GM13976 (cell line): ENCODE measurements around the gene HOXD13.

Source experiments
- DNase-seq: peaks from one replicate; pipeline ENCODE4 v3.0.0; 2012; ENCODE audit warnings: low spot score
- CTCF ChIP-seq: IDR thresholded peaks from 2 replicates; pipeline ENCODE4 v1.5.1; 2012; ENCODE audit warnings: borderline replicate concordance, mild to moderate bottlenecking; ENCODE audit not compliant: insufficient read depth; ENCODE audit errors: extremely low read depth, missing control alignments, control extremely low read depth
- in situ Hi-C: fragments of 300-500 bp; cut with MboI; formaldehyde crosslinking; loops from one replicate; pipeline ENCODE4 v1.12.0; 2022; ENCODE audit warnings: low sequenced_read_pairs, mixed read lengths, inconsistent platforms; ENCODE audit not compliant: unreplicated experiment

Gene HOXD13

GRCh38 chr2:176126929-176127773 is 34.6 kb downstream of the HOXD13 start:
- in situ Hi-C loops: loop anchor here (10.0 to 25.0 kb wide), 2 partner anchors 685 to 1028 kb away; no protein-coding TSS in a partner anchor
- peak; percentile 85 for TF ChIP-seq CTCF
- peak; percentile 62 for DNase-seq

- in situ Hi-C loops: loop anchor here (10.0 to 25.0 kb wide), 2 partner anchors 685 to 1027 kb away; no protein-coding TSS in a partner anchor
- TF ChIP-seq CTCF: no peak
- no peak for DNase-seq
These were observed 35.2 kb downstream of the HOXD13 start for GRCh38 chr2:176127774-176128072.

GRCh38 chr2:176128172-176128981 is 35.9 kb downstream of the HOXD13 start:
- no peak for DNase-seq
- in situ Hi-C loops: loop anchor here (10.0 to 25.0 kb wide), 2 partner anchors 684 to 1026 kb away; no protein-coding TSS in a partner anchor
- no peak for TF ChIP-seq CTCF

GRCh38 chr2:176128982-176129796 is 36.7 kb downstream of the HOXD13 start, which contains the start of gene HOXD8:
TSS of gene HOXD8 (plus strand) at chr2:176129705. CDS start at chr2:176130367, 662 bp downstream.
- TF ChIP-seq CTCF: no peak
- DNase-seq: no peak
- in situ Hi-C loops: loop anchor here (10.0 to 25.0 kb wide), 2 partner anchors 683 to 1026 kb away; no protein-coding TSS in a partner anchor

GRCh38 chr2:176129813-176130146 is 37.3 kb downstream of the HOXD13 start:
- no peak for DNase-seq
- in situ Hi-C loops: loop anchor here (10.0 to 25.0 kb wide), 2 partner anchors 683 to 1025 kb away; no protein-coding TSS in a partner anchor
- TF ChIP-seq CTCF: no peak

GRCh38 chr2:176130147-176130956 is 37.8 kb downstream of the HOXD13 start:
- TF ChIP-seq CTCF: no peak
- in situ Hi-C loops: loop anchor here (25.0 kb wide), 1 partner anchor 682 kb away; no protein-coding TSS in a partner anchor
- no peak for DNase-seq
